Metanephros (tissue), 2 donors: Measurements from ENCODE around the gene MRRF. TPM values are rescaled to one million over a fixed set of nuclear protein-coding genes. Genes with fewer than 3 reads are reported as not detected.

Experiments
- small RNA-seq: library from RNA; depleted of rRNA; stranded (forward); fragments of <200 nt; gene quantifications from one replicate; pipeline ENCODE3, GENCODE V24; 2014; ENCODE audit warnings: low replicate concordance
- total RNA-seq: library from RNA; depleted of rRNA; stranded (reverse); fragments of >200 nt; gene quantifications from one replicate; pipeline ENCODE4 v1.2.3, GENCODE V29; 2014

Gene MRRF, protein sequence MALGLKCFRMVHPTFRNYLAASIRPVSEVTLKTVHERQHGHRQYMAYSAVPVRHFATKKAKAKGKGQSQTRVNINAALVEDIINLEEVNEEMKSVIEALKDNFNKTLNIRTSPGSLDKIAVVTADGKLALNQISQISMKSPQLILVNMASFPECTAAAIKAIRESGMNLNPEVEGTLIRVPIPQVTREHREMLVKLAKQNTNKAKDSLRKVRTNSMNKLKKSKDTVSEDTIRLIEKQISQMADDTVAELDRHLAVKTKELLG
- 34.4 TPM for total RNA-seq

GRCh38 chr9:122264360-122265148 lies at the start of gene MRRF, which contains the start of gene RBM18:
MRRF (plus strand) TSS chr9:122264882; CDS start chr9:122270892, 6,010 bp downstream.
RBM18 (minus strand) TSS chr9:122264840; CDS start chr9:122261492, 3,348 bp downstream.

GRCh38 chr9:122228568-122229484 lies 35.9 kb upstream of the MRRF start, which contains the start of gene LHX6:
LHX6 (minus strand) TSS chr9:122228957; CDS start chr9:122228740, 217 bp downstream.

GRCh38 chr9:122370869-122371755 lies 106.4 kb downstream of the MRRF start, which contains the start of gene PTGS1:
PTGS1 (plus strand) TSS chr9:122371024; CDS start chr9:122371085, 61 bp downstream.

Small RNA genes lying within 50 kb of the gene (small RNA-seq; reads per million reads assigned to genes)
- not detected for gene AL162424.1

Other genes with a start within 250 kb of the MRRF start
- 9.1 TPM for gene TTLL11, start 171.6 kb upstream of the MRRF start, total RNA-seq
- 40.6 TPM for gene NDUFA8, start 105.1 kb upstream of the MRRF start, total RNA-seq
- gene MORN5, start 105.0 kb upstream of the MRRF start, total RNA-seq, result 1.6 TPM
- gene LHX6, start 35.9 kb upstream of the MRRF start, total RNA-seq, result 3.0 TPM
- 12.9 TPM for gene RBM18, start within 50 bp of the MRRF start, total RNA-seq
- gene PTGS1, start 106.1 kb downstream of the MRRF start, total RNA-seq, result 9.6 TPM
- not detected for gene OR1J1, start 213.0 kb downstream of the MRRF start, total RNA-seq
- gene OR1J2, start 245.9 kb downstream of the MRRF start, total RNA-seq, result not detected